Muscle of leg (tissue), 11 donors: ENCODE data around the gene TMEM231. TPM values are rescaled to one million over a fixed set of nuclear protein-coding genes. Genes with fewer than 3 reads are reported as not detected.
"Not testable (repeated sequence)": the region's sequence is repeated elsewhere in the genome, so short reads cannot be mapped to it uniquely, and the experiment has no call there.

Source experiments
- DNase-seq: peaks from one replicate; pipeline ENCODE4 v3.0.0; 2013
- H3K27ac ChIP-seq: one replicate; pipeline ENCODE4 v1.5.1; 2013; ENCODE audit warnings: mild to moderate bottlenecking, low read length, control low read depth
- H3K27me3 ChIP-seq: one replicate; pipeline ENCODE4 v1.6.1; 2013; ENCODE audit warnings: low read length; ENCODE audit not compliant: control insufficient read depth, insufficient read depth
- H3K36me3 ChIP-seq: one replicate; pipeline ENCODE4 v1.6.1; 2013; ENCODE audit warnings: low read length; ENCODE audit not compliant: control insufficient read depth, insufficient read depth
- H3K4me1 ChIP-seq: one replicate; pipeline ENCODE4 v1.6.1; 2013; ENCODE audit warnings: low read length; ENCODE audit not compliant: control insufficient read depth, insufficient read depth
- H3K4me3 ChIP-seq: one replicate; pipeline ENCODE4 v1.5.1; 2013; ENCODE audit warnings: low read length, control low read depth
- H3K9me3 ChIP-seq: replicated peaks from 2 replicates; pipeline ENCODE4 v1.6.1; 2013; ENCODE audit warnings: low read depth, low read length; ENCODE audit not compliant: control insufficient read depth
- WGBS: methylation state at CpG from one replicate; pipeline ENCODE4 v1.1.5; 2013; ENCODE audit warnings: missing lambda C conversion rate; ENCODE audit not compliant: insufficient coverage; 5-methylcytosine and 5-hydroxymethylcytosine counted together
- polyA plus RNA-seq, 8 donors: library from polyadenylated mRNA; unstranded; fragments of 120-200 nt; gene quantifications; one replicate each; pipeline versions ENCODE4 v1.2.1 to v1.2.3, GENCODE V29; 2013; ENCODE audit warnings: inconsistent platforms in 1 of 8, low replicate concordance in 1 of 8; ENCODE audit not compliant: insufficient read length in 8 of 8, insufficient read depth in 1 of 8
- total RNA-seq: library from RNA; stranded (reverse); fragments of 120-200 nt; gene quantifications from one replicate; pipeline ENCODE4 v1.2.4, GENCODE V29; 2013

Gene TMEM231
- total and polyA plus RNA-seq, 9 donors, result 6.2 to 9.1 (median 8.0) TPM

DNA sequence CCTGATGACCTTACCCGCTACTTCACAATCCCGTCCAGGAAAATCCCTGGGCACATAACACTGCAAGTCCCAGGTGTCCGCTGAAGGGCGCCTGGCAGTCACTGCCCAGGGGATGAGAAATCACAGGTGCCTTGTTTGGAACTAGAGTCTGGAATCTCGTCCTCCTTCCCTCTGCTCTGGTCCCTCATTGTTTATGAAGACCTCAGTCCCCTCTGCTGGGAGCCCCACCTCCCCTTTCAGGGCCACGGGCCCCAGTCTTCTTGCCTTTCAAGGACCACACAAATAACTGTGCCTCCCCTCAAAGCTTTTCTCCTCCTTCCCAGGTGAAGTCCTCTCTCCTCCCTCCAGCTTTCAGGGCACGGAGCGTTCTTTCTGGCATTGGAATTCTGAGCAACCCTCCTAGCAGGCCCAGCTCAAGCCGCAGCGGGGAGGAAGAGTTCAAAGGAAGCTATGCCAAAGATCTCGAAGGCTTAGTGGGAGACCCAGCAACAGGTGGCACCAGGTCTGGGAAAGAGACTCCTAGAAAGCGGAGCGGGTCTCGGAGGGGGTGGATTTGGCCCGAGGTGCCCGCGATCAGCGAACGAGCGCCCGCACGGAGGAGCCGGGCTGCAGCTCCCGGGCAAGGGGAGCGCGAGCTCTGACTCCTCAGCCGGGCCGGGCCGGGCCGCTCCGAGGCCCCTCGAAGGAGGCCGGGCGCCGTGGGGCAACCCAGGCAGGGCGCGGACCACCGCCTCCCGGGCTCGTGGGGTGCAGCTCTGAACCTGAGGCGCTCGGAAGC lies 39.7 kb downstream of the TMEM231 start:
- not testable (repeated sequence) for H3K27me3 ChIP-seq, H3K36me3 ChIP-seq, H3K4me1 ChIP-seq, H3K9me3 ChIP-seq
- peak; percentile 43 for DNase-seq
- Histone ChIP-seq H3K27ac (peak overlapping the region; percentile 91), H3K4me3 (peak overlapping the region; percentile 79)
- WGBS, result under 1% methylated on average over 35 of the region's 42 CpGs

- WGBS, result 97% methylated on average over 5 of the region's 11 CpGs
- H3K4me3 ChIP-seq, result no peak overlapping the region
- H3K9me3 ChIP-seq, result no peaks in the 10 kb centered on the region
- H3K36me3 ChIP-seq, result no peaks in the 10 kb centered on the region
- H3K27ac ChIP-seq, result no peak overlapping the region
- DNase-seq, result no peak
- H3K27me3 ChIP-seq, result no peaks in the 10 kb centered on the region
- peaks cover 5% of the 10 kb centered on the region for H3K4me1 ChIP-seq
Measured at GRCh38 chr16:75514296-75514695, 41.8 kb downstream of the TMEM231 start.

GRCh38 chr16:75506574-75506973 lies 49.5 kb downstream of the TMEM231 start:
- Histone ChIP-seq H3K4me1 (no peaks in the 10 kb centered on the region), H3K36me3 (no peaks in the 10 kb centered on the region), H3K27ac (peak overlapping the region; percentile 56), H3K4me3 (no peak overlapping the region), H3K27me3 (no peaks in the 10 kb centered on the region), H3K9me3 (no peaks in the 10 kb centered on the region)
- WGBS, result 18% methylated on average over 2 of the region's 7 CpGs
- DNase-seq, result peak; percentile 61

- no peaks in the 10 kb centered on the region for H3K27me3 ChIP-seq
- no peaks in the 10 kb centered on the region for H3K36me3 ChIP-seq
- H3K27ac ChIP-seq, result peak overlapping the region; percentile 56
- H3K9me3 ChIP-seq, result no peaks in the 10 kb centered on the region
- WGBS, result 33% methylated on average over 2 of the region's 3 CpGs
- DNase-seq, result peak; percentile 65
- peaks cover 3% of the 10 kb centered on the region for H3K4me1 ChIP-seq
- no peak overlapping the region for H3K4me3 ChIP-seq
Measured at GRCh38 chr16:75506107-75506506, 49.9 kb downstream of the TMEM231 start.

- Histone ChIP-seq H3K27ac (no peak overlapping the region), H3K27me3 (no peaks in the 10 kb centered on the region), H3K9me3 (no peaks in the 10 kb centered on the region), H3K4me3 (no peak overlapping the region), H3K36me3 (no peaks in the 10 kb centered on the region), H3K4me1 (peaks cover 5% of the 10 kb centered on the region)
- 100% methylated on average over 1 of the region's 1 CpG for WGBS
- DNase-seq, result no peak
Measured at GRCh38 chr16:75503801-75504200, 52.3 kb downstream of the TMEM231 start.

DNA sequence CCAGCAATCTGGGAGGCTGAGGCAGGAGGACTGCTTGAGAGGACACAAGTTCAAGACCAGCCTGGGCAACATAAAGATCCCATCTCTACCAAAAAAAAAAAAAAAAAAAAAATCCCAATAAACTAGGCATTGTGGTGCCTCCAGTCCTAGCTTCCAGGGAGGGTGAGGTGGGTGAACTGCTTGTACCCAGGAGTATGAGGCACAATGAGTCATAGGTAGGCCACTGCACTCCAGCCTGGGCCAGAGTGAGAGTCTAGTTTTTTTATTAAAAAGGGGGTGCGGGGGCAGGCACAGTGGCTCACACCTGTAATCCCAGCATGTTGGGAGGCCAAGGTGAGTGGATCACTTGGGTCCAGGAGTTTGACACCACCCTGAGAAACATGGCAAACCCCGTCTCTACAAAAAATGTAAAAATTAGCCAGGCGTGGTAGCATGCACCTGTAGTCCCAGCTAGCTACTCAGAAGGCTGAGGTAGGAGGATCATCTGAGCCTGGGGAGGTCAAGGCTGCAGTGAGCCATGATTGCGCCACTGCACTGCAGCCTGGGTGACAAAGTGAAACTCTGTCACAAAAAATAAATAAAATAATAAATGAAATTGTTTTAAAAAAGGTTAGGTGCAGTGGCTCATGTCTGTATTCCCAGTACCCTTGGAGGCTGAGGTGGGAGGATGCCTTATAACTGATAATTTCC lies 53.0 kb downstream of the TMEM231 start:
- no peak overlapping the region for H3K4me3 ChIP-seq

GRCh38 chr16:75501820-75502219 lies 54.2 kb downstream of the TMEM231 start:
- H3K27me3 ChIP-seq, H3K27ac ChIP-seq, H3K9me3 ChIP-seq, H3K4me1 ChIP-seq, H3K36me3 ChIP-seq, H3K4me3 ChIP-seq: not testable (repeated sequence)
- no CpG with 5 or more reads among the region's 6 CpGs for whole genome bisulfite sequencing
- DNase-seq, result peak; percentile 91

More for the DNA sequence above, 53.0 kb downstream of the TMEM231 start:
- no peak for DNase-seq
- no peak overlapping the region for H3K27ac ChIP-seq
- no peaks in the 10 kb centered on the region for H3K9me3 ChIP-seq
- H3K4me1 ChIP-seq, result peaks cover 5% of the 10 kb centered on the region
- no peaks in the 10 kb centered on the region for H3K36me3 ChIP-seq
- 94% methylated on average over 3 of the region's 4 CpGs for WGBS
- no peaks in the 10 kb centered on the region for H3K27me3 ChIP-seq

- no peak overlapping the region for H3K4me3 ChIP-seq
- H3K9me3 ChIP-seq, result no peaks in the 10 kb centered on the region
- no peaks in the 10 kb centered on the region for H3K36me3 ChIP-seq
- H3K27me3 ChIP-seq, result no peaks in the 10 kb centered on the region
- no CpG with 5 or more reads among the region's 5 CpGs for WGBS
- no peak for DNase-seq
- peak overlapping the region; percentile 25 for H3K27ac ChIP-seq
- H3K4me1 ChIP-seq, result peaks cover 5% of the 10 kb centered on the region
Measured at GRCh38 chr16:75501359-75501758, 54.7 kb downstream of the TMEM231 start.

GRCh38 chr16:75498605-75499322 lies 57.3 kb downstream of the TMEM231 start:
- peak; percentile 68 for DNase-seq
- H3K9me3 ChIP-seq, H3K4me3 ChIP-seq, H3K27me3 ChIP-seq, H3K36me3 ChIP-seq, H3K27ac ChIP-seq: not testable (repeated sequence)
- H3K4me1 ChIP-seq, result peaks cover 18% of the 10 kb centered on the region
- WGBS, result 67% methylated on average over 1 of the region's 13 CpGs

DNA sequence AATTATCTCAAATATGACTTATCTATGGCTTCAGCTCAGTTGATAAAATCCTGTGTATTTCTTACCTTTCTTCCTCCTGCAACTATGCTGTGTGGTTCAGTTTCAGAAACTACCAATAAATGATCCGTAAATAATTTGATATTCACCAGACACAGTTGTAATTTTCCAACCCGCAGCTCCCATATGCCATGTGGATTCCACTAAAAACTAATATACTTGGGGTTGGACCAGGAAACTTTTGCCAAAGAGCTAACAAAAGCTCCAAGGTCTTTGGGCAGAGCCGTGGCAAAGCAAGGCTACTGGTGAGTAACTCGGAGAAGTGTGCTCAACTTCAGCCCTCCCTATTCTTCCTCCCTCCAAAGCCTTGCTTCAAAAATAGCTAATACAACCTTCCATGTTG lies 58.5 kb downstream of the TMEM231 start:
- no peak overlapping the region for H3K4me3 ChIP-seq
- WGBS, result 40% methylated on average over 3 of the region's 4 CpGs
- H3K4me1 ChIP-seq, result peaks cover 18% of the 10 kb centered on the region
- peaks cover 9% of the 10 kb centered on the region for H3K27me3 ChIP-seq
- no peak overlapping the region for H3K27ac ChIP-seq
- peak; percentile 34 for DNase-seq
- no peaks in the 10 kb centered on the region for H3K36me3 ChIP-seq
- no peaks in the 10 kb centered on the region for H3K9me3 ChIP-seq
